HEK293T (cell line): ENCODE data around the gene LRRC27.

Experiments used
- CTBP1 ChIP-seq: fragments of 450-650 bp; IDR thresholded peaks from 2 replicates; pipeline ENCODE4 v1.6.1; 2016; ENCODE audit warnings: borderline replicate concordance
- ELF4 ChIP-seq: fragments of 450-650 bp; IDR thresholded peaks from 2 replicates; pipeline ENCODE4 v1.6.1; 2017; ENCODE audit warnings: antibody characterized with exemption
- FOXA1 ChIP-seq: fragments of 450-650 bp; IDR thresholded peaks from 2 replicates; pipeline ENCODE4 v1.6.1; 2016; ENCODE audit warnings: mild to moderate bottlenecking
- SUZ12 ChIP-seq: fragments of 450-650 bp; IDR thresholded peaks from 2 replicates; pipeline ENCODE4 v1.6.1; 2016; ENCODE audit warnings: mild to moderate bottlenecking

GRCh38 chr10:132364594-132364970, 32.6 kb downstream of the LRRC27 start:
- TF ChIP-seq SUZ12 (no peak), FOXA1 (no peak), CTBP1 (no peak), ELF4 (no peak)
